Sigmoid colon (tissue), 4 donors: Measurements from ENCODE around the gene RITA1.

ENCODE experiments used
- EP300 ChIP-seq, 4 donors: sonication (generic); formaldehyde crosslinking; IDR thresholded peaks; one replicate each; pipeline ENCODE4 v1.6.1; 2017; ENCODE audit warnings: antibody characterized with exemption in 4 of 4
- POLR2A ChIP-seq, 2 donors: fragments of 450-650 bp; IDR thresholded peaks; one replicate each; pipeline ENCODE4 v1.6.1; 2016; ENCODE audit warnings: antibody characterized with exemption in 2 of 2, mild to moderate bottlenecking in 2 of 2, moderate library complexity in 2 of 2
- TF ChIP-seq, protein P1 (sequence below), 4 experiments: fragments of 450-650 bp in 3 of 4; fragments of 200-600 bp in 1 of 4; IDR thresholded peaks; one replicate each; pipeline ENCODE4 v1.5.1; 2016 to 2019; ENCODE audit warnings: antibody characterized with exemption in 4 of 4, mild to moderate bottlenecking in 3 of 4, moderate library complexity in 2 of 4

DNA sequence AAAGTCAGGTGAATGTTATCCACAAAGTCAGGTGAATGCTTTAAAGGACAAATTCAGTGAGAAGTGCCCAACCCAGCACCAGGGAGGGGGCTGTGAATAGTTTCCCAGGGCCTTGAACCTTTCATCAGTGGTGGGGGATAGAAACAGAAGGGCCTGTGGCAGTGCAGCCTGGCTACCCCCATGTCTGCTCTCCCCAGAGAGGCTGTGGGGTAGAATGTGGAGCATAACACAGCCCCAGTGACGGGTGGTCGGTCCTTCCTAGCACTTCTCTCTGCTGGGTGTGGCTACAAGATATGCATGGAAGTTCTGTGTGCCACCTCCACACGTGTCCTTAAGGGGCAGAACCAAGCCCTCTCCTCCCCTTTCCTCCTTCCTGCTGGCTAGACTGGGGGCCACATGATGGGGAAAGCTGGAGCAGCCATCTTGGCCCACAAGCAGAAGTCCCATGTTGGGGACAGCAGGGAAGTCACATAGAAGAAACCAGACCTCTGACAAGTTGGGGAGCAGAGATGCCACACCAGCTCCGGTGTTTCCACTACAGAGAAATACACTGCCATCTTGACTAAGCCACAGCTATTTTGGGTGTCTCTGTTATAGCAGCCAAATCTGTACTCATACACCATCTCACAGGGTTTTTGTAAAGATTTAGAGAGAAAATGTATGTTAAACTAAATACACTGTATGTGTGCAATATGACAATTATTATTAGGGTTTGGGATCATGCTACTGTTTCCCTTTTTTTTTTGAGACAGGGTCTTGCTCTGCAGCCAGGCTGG is 17.0 kb downstream of the RITA1 start:
- TF ChIP-seq, protein P1, sequence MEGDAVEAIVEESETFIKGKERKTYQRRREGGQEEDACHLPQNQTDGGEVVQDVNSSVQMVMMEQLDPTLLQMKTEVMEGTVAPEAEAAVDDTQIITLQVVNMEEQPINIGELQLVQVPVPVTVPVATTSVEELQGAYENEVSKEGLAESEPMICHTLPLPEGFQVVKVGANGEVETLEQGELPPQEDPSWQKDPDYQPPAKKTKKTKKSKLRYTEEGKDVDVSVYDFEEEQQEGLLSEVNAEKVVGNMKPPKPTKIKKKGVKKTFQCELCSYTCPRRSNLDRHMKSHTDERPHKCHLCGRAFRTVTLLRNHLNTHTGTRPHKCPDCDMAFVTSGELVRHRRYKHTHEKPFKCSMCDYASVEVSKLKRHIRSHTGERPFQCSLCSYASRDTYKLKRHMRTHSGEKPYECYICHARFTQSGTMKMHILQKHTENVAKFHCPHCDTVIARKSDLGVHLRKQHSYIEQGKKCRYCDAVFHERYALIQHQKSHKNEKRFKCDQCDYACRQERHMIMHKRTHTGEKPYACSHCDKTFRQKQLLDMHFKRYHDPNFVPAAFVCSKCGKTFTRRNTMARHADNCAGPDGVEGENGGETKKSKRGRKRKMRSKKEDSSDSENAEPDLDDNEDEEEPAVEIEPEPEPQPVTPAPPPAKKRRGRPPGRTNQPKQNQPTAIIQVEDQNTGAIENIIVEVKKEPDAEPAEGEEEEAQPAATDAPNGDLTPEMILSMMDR (IDR thresholded peaks at IDR 0.05): no peak
- TF ChIP-seq EP300 (IDR thresholded peaks at IDR 0.05) (no peak), POLR2A (IDR thresholded peaks at IDR 0.05) (no peak)
